ENCODE data around the gene MMP28.

MMP28 gene

GRCh38 chr17:35795007-35795870, at the start of gene MMP28:
MMP28 (minus strand) TSS chr17:35795641; CDS start chr17:35795377, 264 bp downstream.
- H3K27ac Mint-ChIP-seq (ENCODE audit: low read depth), result no peak within 1 kb of the TSS
- DNase-seq (ENCODE audit: low spot score in 2 of 2), result no peak

GRCh38 chr17:35844547-35844946, 49.1 kb upstream of the MMP28 start:
- no peaks in the 10 kb centered on the region for H3K9me3 Mint-ChIP-seq
- peaks cover 62% of the 10 kb centered on the region for H3K36me3 Mint-ChIP-seq (ENCODE audit: insufficient read depth)
- H3K4me3 Mint-ChIP-seq, result no peak overlapping the region
- H3K27me3 Mint-ChIP-seq, result no peaks in the 10 kb centered on the region
- DNase-seq (ENCODE audit: low spot score in 2 of 2) (no peak), ATAC-seq (replicated peaks; ENCODE audit: extremely low read depth, poor library complexity, severe bottlenecking) (no peak)
- peak overlapping the region; percentile 3 for H3K27ac Mint-ChIP-seq (ENCODE audit: low read depth)
- H3K4me1 Mint-ChIP-seq, result peaks cover 12% of the 10 kb centered on the region

More at GRCh38 chr17:35795007-35795870, at the start of gene MMP28:
- peaks cover 7% of the 10 kb centered on the region for H3K4me1 Mint-ChIP-seq
- no peaks in the 10 kb centered on the region for H3K9me3 Mint-ChIP-seq
- ATAC-seq (replicated peaks; ENCODE audit: extremely low read depth, poor library complexity, severe bottlenecking), result peak; percentile 73
- peaks cover 68% of the 10 kb centered on the region for H3K27me3 Mint-ChIP-seq
- no peaks in the 10 kb centered on the region for H3K36me3 Mint-ChIP-seq (ENCODE audit: insufficient read depth)
- peak within 1 kb of the TSS; percentile 75 for H3K4me3 Mint-ChIP-seq

GRCh38 chr17:35843698-35844097, 48.3 kb upstream of the MMP28 start:
- no peaks in the 10 kb centered on the region for H3K27me3 Mint-ChIP-seq
- peaks cover 10% of the 10 kb centered on the region for H3K4me1 Mint-ChIP-seq
- ATAC-seq (replicated peaks; ENCODE audit: extremely low read depth, poor library complexity, severe bottlenecking), result no peak
- no peak for DNase-seq (ENCODE audit: low spot score in 2 of 2)
- no peaks in the 10 kb centered on the region for H3K9me3 Mint-ChIP-seq
- H3K27ac Mint-ChIP-seq (ENCODE audit: low read depth), result peak overlapping the region; percentile 3
- peaks cover 62% of the 10 kb centered on the region for H3K36me3 Mint-ChIP-seq (ENCODE audit: insufficient read depth)
- H3K4me3 Mint-ChIP-seq, result no peak overlapping the region

GRCh38 chr17:35842239-35842638, 46.8 kb upstream of the MMP28 start:
- H3K4me3 Mint-ChIP-seq, result no peak overlapping the region
- no peaks in the 10 kb centered on the region for H3K4me1 Mint-ChIP-seq
- H3K27me3 Mint-ChIP-seq, result no peaks in the 10 kb centered on the region
- H3K27ac Mint-ChIP-seq (ENCODE audit: low read depth), result peak overlapping the region; percentile 59
- ATAC-seq (replicated peaks; ENCODE audit: extremely low read depth, poor library complexity, severe bottlenecking) (no peak), DNase-seq (ENCODE audit: low spot score in 2 of 2) (no peak)
- no peaks in the 10 kb centered on the region for H3K9me3 Mint-ChIP-seq
- peaks cover 72% of the 10 kb centered on the region for H3K36me3 Mint-ChIP-seq (ENCODE audit: insufficient read depth)

- Mint-ChIP-seq H3K27me3 (no peaks in the 10 kb centered on the region), H3K9me3 (no peaks in the 10 kb centered on the region), H3K4me1 (no peaks in the 10 kb centered on the region), H3K27ac (ENCODE audit: low read depth) (peak overlapping the region; percentile 59), H3K4me3 (no peak overlapping the region), H3K36me3 (ENCODE audit: insufficient read depth) (peaks cover 77% of the 10 kb centered on the region)
- ATAC-seq (replicated peaks; ENCODE audit: extremely low read depth, poor library complexity, severe bottlenecking), result no peak
- DNase-seq (ENCODE audit: low spot score in 2 of 2), result no peak
These were observed 46.1 kb upstream of the MMP28 start for GRCh38 chr17:35841505-35841904.

GRCh38 chr17:35841101-35841500, 45.7 kb upstream of the MMP28 start:
- Mint-ChIP-seq H3K36me3 (ENCODE audit: insufficient read depth) (peaks cover 78% of the 10 kb centered on the region), H3K4me1 (no peaks in the 10 kb centered on the region), H3K27me3 (no peaks in the 10 kb centered on the region), H3K9me3 (no peaks in the 10 kb centered on the region), H3K4me3 (no peak overlapping the region), H3K27ac (ENCODE audit: low read depth) (peak overlapping the region; percentile 16)
- ATAC-seq (replicated peaks; ENCODE audit: extremely low read depth, poor library complexity, severe bottlenecking) (no peak), DNase-seq (ENCODE audit: low spot score in 2 of 2) (no peak)

GRCh38 chr17:35825206-35825605, 29.8 kb upstream of the MMP28 start:
- Mint-ChIP-seq H3K36me3 (ENCODE audit: insufficient read depth) (peaks cover 80% of the 10 kb centered on the region), H3K27ac (ENCODE audit: low read depth) (no peak overlapping the region), H3K4me3 (no peak overlapping the region), H3K4me1 (peaks cover 15% of the 10 kb centered on the region), H3K9me3 (no peaks in the 10 kb centered on the region), H3K27me3 (no peaks in the 10 kb centered on the region)
- ATAC-seq (replicated peaks; ENCODE audit: extremely low read depth, poor library complexity, severe bottlenecking) (no peak), DNase-seq (ENCODE audit: low spot score in 2 of 2) (no peak)

- no peaks in the 10 kb centered on the region for H3K27me3 Mint-ChIP-seq
- H3K4me3 Mint-ChIP-seq, result no peak overlapping the region
- DNase-seq (ENCODE audit: low spot score in 2 of 2) (no peak), ATAC-seq (replicated peaks; ENCODE audit: extremely low read depth, poor library complexity, severe bottlenecking) (no peak)
- H3K27ac Mint-ChIP-seq (ENCODE audit: low read depth), result peak overlapping the region; percentile 46
- H3K36me3 Mint-ChIP-seq (ENCODE audit: insufficient read depth), result peaks cover 73% of the 10 kb centered on the region
- H3K9me3 Mint-ChIP-seq, result no peaks in the 10 kb centered on the region
- H3K4me1 Mint-ChIP-seq, result peaks cover 15% of the 10 kb centered on the region
These were observed 25.9 kb upstream of the MMP28 start for GRCh38 chr17:35821308-35821707.

GRCh38 chr17:35819455-35819854, 24.0 kb upstream of the MMP28 start:
- H3K27me3 Mint-ChIP-seq, result no peaks in the 10 kb centered on the region
- H3K4me3 Mint-ChIP-seq, result no peak overlapping the region
- DNase-seq (ENCODE audit: low spot score in 2 of 2), result no peak
- no peaks in the 10 kb centered on the region for H3K9me3 Mint-ChIP-seq
- H3K27ac Mint-ChIP-seq (ENCODE audit: low read depth), result no peak overlapping the region
- H3K4me1 Mint-ChIP-seq, result peaks cover 32% of the 10 kb centered on the region
- no peak for ATAC-seq (replicated peaks; ENCODE audit: extremely low read depth, poor library complexity, severe bottlenecking)
- H3K36me3 Mint-ChIP-seq (ENCODE audit: insufficient read depth), result peaks cover 62% of the 10 kb centered on the region

- no peak overlapping the region for H3K27ac Mint-ChIP-seq (ENCODE audit: low read depth)
- H3K4me3 Mint-ChIP-seq, result no peak overlapping the region
- ATAC-seq (replicated peaks; ENCODE audit: extremely low read depth, poor library complexity, severe bottlenecking) (no peak), DNase-seq (ENCODE audit: low spot score in 2 of 2) (no peak)
- H3K27me3 Mint-ChIP-seq, result no peaks in the 10 kb centered on the region
- H3K36me3 Mint-ChIP-seq (ENCODE audit: insufficient read depth), result peaks cover 48% of the 10 kb centered on the region
- H3K4me1 Mint-ChIP-seq, result peaks cover 43% of the 10 kb centered on the region
- H3K9me3 Mint-ChIP-seq, result no peaks in the 10 kb centered on the region
These were observed 21.8 kb upstream of the MMP28 start for GRCh38 chr17:35817196-35817595.

GRCh38 chr17:35816723-35817122, 21.3 kb upstream of the MMP28 start:
- H3K27me3 Mint-ChIP-seq, result no peaks in the 10 kb centered on the region
- ATAC-seq (replicated peaks; ENCODE audit: extremely low read depth, poor library complexity, severe bottlenecking), result no peak

GRCh38 chr17:35812456-35812855, 17.0 kb upstream of the MMP28 start:
- no peaks in the 10 kb centered on the region for H3K27me3 Mint-ChIP-seq
- DNase-seq (ENCODE audit: low spot score in 2 of 2), result no peak
- peaks cover 61% of the 10 kb centered on the region for H3K4me1 Mint-ChIP-seq
- no peaks in the 10 kb centered on the region for H3K9me3 Mint-ChIP-seq
- H3K4me3 Mint-ChIP-seq, result no peak overlapping the region
- H3K36me3 Mint-ChIP-seq (ENCODE audit: insufficient read depth), result peaks cover 26% of the 10 kb centered on the region
- H3K27ac Mint-ChIP-seq (ENCODE audit: low read depth), result no peak overlapping the region
- ATAC-seq (replicated peaks; ENCODE audit: extremely low read depth, poor library complexity, severe bottlenecking), result no peak

More at GRCh38 chr17:35816723-35817122, 21.3 kb upstream of the MMP28 start:
- Mint-ChIP-seq H3K4me1 (peaks cover 47% of the 10 kb centered on the region), H3K9me3 (no peaks in the 10 kb centered on the region), H3K4me3 (no peak overlapping the region), H3K36me3 (ENCODE audit: insufficient read depth) (peaks cover 43% of the 10 kb centered on the region), H3K27ac (ENCODE audit: low read depth) (no peak overlapping the region)
- DNase-seq (ENCODE audit: low spot score in 2 of 2), result no peak

- no peaks in the 10 kb centered on the region for H3K27me3 Mint-ChIP-seq
- peaks cover 61% of the 10 kb centered on the region for H3K4me1 Mint-ChIP-seq
- DNase-seq (ENCODE audit: low spot score in 2 of 2) (no peak), ATAC-seq (replicated peaks; ENCODE audit: extremely low read depth, poor library complexity, severe bottlenecking) (no peak)
- peak overlapping the region; percentile 23 for H3K4me3 Mint-ChIP-seq
- H3K9me3 Mint-ChIP-seq, result no peaks in the 10 kb centered on the region
- peaks cover 26% of the 10 kb centered on the region for H3K36me3 Mint-ChIP-seq (ENCODE audit: insufficient read depth)
- peak overlapping the region; percentile 67 for H3K27ac Mint-ChIP-seq (ENCODE audit: low read depth)
These were observed 16.3 kb upstream of the MMP28 start for GRCh38 chr17:35811759-35812158.
